GM12874 (cell line): ENCODE results near the gene DAND5.
A peak's percentile ranks its signal among the peaks of the same experiment; 100 is the strongest.

Experiments
- CTCF ChIP-seq: IDR thresholded peaks from 2 replicates; pipeline ENCODE4 v1.5.1; 2011; ENCODE audit warnings: low read depth, mild to moderate bottlenecking, control low read depth, low read length, moderate library complexity; ENCODE audit not compliant: insufficient read depth

DAND5 gene

GRCh38 chr19:13002166-13002898 is 33.0 kb downstream of the DAND5 start:
- TF ChIP-seq CTCF: no peak

- no peak for TF ChIP-seq CTCF
These were observed 33.7 kb downstream of the DAND5 start for GRCh38 chr19:13003081-13003480.

- no peak for TF ChIP-seq CTCF
These were observed 34.9 kb downstream of the DAND5 start for GRCh38 chr19:13004273-13004672.

- no peak for TF ChIP-seq CTCF
These were observed 35.9 kb downstream of the DAND5 start for GRCh38 chr19:13005253-13005652.

GRCh38 chr19:13005861-13006370 is 36.5 kb downstream of the DAND5 start:
- no peak for TF ChIP-seq CTCF

GRCh38 chr19:13006431-13007281 is 37.3 kb downstream of the DAND5 start:
- TF ChIP-seq CTCF: no peak

GRCh38 chr19:13007292-13008045 is 38.1 kb downstream of the DAND5 start:
- TF ChIP-seq CTCF: 0 out of 2 replicates have a peak, but pooled peaks have one; percentile 1
